Right ventricle myocardium superior (tissue), 1 donor: Measurements from ENCODE around the gene TMTC3. TPM values are rescaled to one million over a fixed set of nuclear protein-coding genes. Genes with fewer than 3 reads are reported as not detected.

Experiments used
- ATAC-seq: fragments of 200-7000 bp; cut with Tn5 transposase; one replicate; pipeline ENCODE4 v1.9.1; 2020; ENCODE audit warnings: mild to moderate bottlenecking; ENCODE audit not compliant: poor library complexity
- DNase-seq: peaks from one replicate; pipeline ENCODE4 v3.0.0-alpha.2; 2020
- intact Hi-C: fragments of 100-400 bp; cut with DNase I; formaldehyde crosslinking; loops from one replicate; pipeline ENCODE4 v1.11.2; 2022
- total RNA-seq: library from RNA; stranded (reverse); fragmentation: NEBNext Ultra II Directional; extraction: Animal tissue kit (Norgen Biotek cat#: 25700); gene quantifications from one replicate; pipeline ENCODE4 v1.2.1, GENCODE V29; 2021
- donor health status: DM: no; HTN: yes; CAD: no; lungs with severe emphysema.

TMTC3 gene
- total RNA-seq, 1 donor from 2014 or later = 5.8 TPM

- intact Hi-C loops = no loop called here
Observed at GRCh38 chr12:88248606-88249005, 106.5 kb downstream of the TMTC3 start.

More at GRCh38 chr12:88248606-88249005, 106.5 kb downstream of the TMTC3 start:
- DNase-seq (no peak), ATAC-seq (no peak)

Other genes with a start within 250 kb of the TMTC3 start
- 0.11 TPM for gene C12orf50, start 112.9 kb upstream of the TMTC3 start, total RNA-seq
- gene CEP290, start 219 bp upstream of the TMTC3 start, total RNA-seq = 5.0 TPM